ENCODE results near the gene DHDH. TPM values are rescaled to one million over a fixed set of nuclear protein-coding genes. Genes with fewer than 3 reads are reported as not detected.

Gene DHDH
- total RNA-seq, 1 donor = not detected

GRCh38 chr19:48994035-48994386, 60.5 kb downstream of the DHDH start:
- TF ChIP-seq CTCF (IDR thresholded peaks at IDR 0.05; ENCODE audit: insufficient read depth, low read length) = no peak
- no peak for DNase-seq (ENCODE audit: low read depth)
- H3K4me3 ChIP-seq (ENCODE audit: low read depth, low read length) = peak overlapping the region; percentile 96

Small RNAs within 50 kb of the gene (small RNA-seq; reads per million reads assigned to genes)
- not detected for gene AC026803.1

Other genes starting within 250 kb of the DHDH start
- gene FUT2, start 237.7 kb upstream of the DHDH start, total RNA-seq (ENCODE audit: low replicate concordance) = not detected in 2 replicates
- 2.5 and 8.0 TPM in 2 replicates for gene MAMSTR, start 214.0 kb upstream of the DHDH start, total RNA-seq (ENCODE audit: low replicate concordance)
- gene RASIP1, start 193.1 kb upstream of the DHDH start, total RNA-seq (ENCODE audit: low replicate concordance) = 0.16 and 0.45 TPM in 2 replicates
- gene IZUMO1, start 186.8 kb upstream of the DHDH start, total RNA-seq (ENCODE audit: low replicate concordance) = not detected in 2 replicates
- under 0.01 TPM in 1 of 2 replicates, not detected in the other for gene FUT1, start 181.1 kb upstream of the DHDH start, total RNA-seq (ENCODE audit: low replicate concordance)
- gene FGF21, start 178.2 kb upstream of the DHDH start, total RNA-seq (ENCODE audit: low replicate concordance) = not detected in 2 replicates
- 9.6 and 30.4 TPM in 2 replicates for gene BCAT2, start 122.7 kb upstream of the DHDH start, total RNA-seq (ENCODE audit: low replicate concordance)
- 3.6 and 25.5 TPM in 2 replicates for gene HSD17B14, start 97.2 kb upstream of the DHDH start, total RNA-seq (ENCODE audit: low replicate concordance)
- gene PLEKHA4, start 65.1 kb upstream of the DHDH start, total RNA-seq (ENCODE audit: low replicate concordance) = 28.9 and 44.0 TPM in 2 replicates
- 45.8 and 53.6 TPM in 2 replicates for gene PPP1R15A, start 61.3 kb upstream of the DHDH start, total RNA-seq (ENCODE audit: low replicate concordance)
- 0.54 TPM in 1 of 2 replicates, not detected in the other for gene TULP2, start 35.0 kb upstream of the DHDH start, total RNA-seq (ENCODE audit: low replicate concordance)
- gene NUCB1, start 33.4 kb upstream of the DHDH start, total RNA-seq (ENCODE audit: low replicate concordance) = 267 and 932 TPM in 2 replicates
- gene BAX, start 21.2 kb downstream of the DHDH start, total RNA-seq (ENCODE audit: low replicate concordance) = 15.5 and 45.8 TPM in 2 replicates
- 5,494 and 8,302 TPM in 2 replicates for gene FTL, start 31.6 kb downstream of the DHDH start, total RNA-seq (ENCODE audit: low replicate concordance)
- gene GYS1, start 59.6 kb downstream of the DHDH start, total RNA-seq (ENCODE audit: low replicate concordance) = 5.5 and 38.6 TPM in 2 replicates
- gene RUVBL2, start 60.2 kb downstream of the DHDH start, total RNA-seq (ENCODE audit: low replicate concordance) = 16.3 and 119 TPM in 2 replicates
- not detected in 2 replicates for gene LHB, start 83.4 kb downstream of the DHDH start, total RNA-seq (ENCODE audit: low replicate concordance)
- not detected in 2 replicates for gene CGB3, start 90.6 kb downstream of the DHDH start, total RNA-seq (ENCODE audit: low replicate concordance)
- gene CGB2, start 98.2 kb downstream of the DHDH start, total RNA-seq (ENCODE audit: low replicate concordance) = not detected in 2 replicates
- gene CGB1, start 103.2 kb downstream of the DHDH start, total RNA-seq (ENCODE audit: low replicate concordance) = not detected in 2 replicates
- not detected in 2 replicates for gene CGB5, start 110.1 kb downstream of the DHDH start, total RNA-seq (ENCODE audit: low replicate concordance)
- not detected in 2 replicates for gene CGB8, start 115.4 kb downstream of the DHDH start, total RNA-seq (ENCODE audit: low replicate concordance)
- 0.09 TPM in 1 of 2 replicates, not detected in the other for gene CGB7, start 124.0 kb downstream of the DHDH start, total RNA-seq (ENCODE audit: low replicate concordance)
- gene NTF4, start 131.1 kb downstream of the DHDH start, total RNA-seq (ENCODE audit: low replicate concordance) = not detected in 2 replicates
- not detected in 2 replicates for gene KCNA7, start 139.0 kb downstream of the DHDH start, total RNA-seq (ENCODE audit: low replicate concordance)
- 111 and 129 TPM in 2 replicates for gene SNRNP70, start 151.8 kb downstream of the DHDH start, total RNA-seq (ENCODE audit: low replicate concordance)
- 2.2 and 3.7 TPM in 2 replicates for gene LIN7B, start 180.7 kb downstream of the DHDH start, total RNA-seq (ENCODE audit: low replicate concordance)
- 0.41 and 0.54 TPM in 2 replicates for gene C19orf73, start 185.4 kb downstream of the DHDH start, total RNA-seq (ENCODE audit: low replicate concordance)
- 0.99 and 2.4 TPM in 2 replicates for gene PPFIA3, start 185.8 kb downstream of the DHDH start, total RNA-seq (ENCODE audit: low replicate concordance)
- gene HRC, start 221.7 kb downstream of the DHDH start, total RNA-seq (ENCODE audit: low replicate concordance) = not detected in 2 replicates
- gene TRPM4, start 224.1 kb downstream of the DHDH start, total RNA-seq (ENCODE audit: low replicate concordance) = 14.0 and 15.0 TPM in 2 replicates

Data from fibroblast of the aortic adventitia (primary cell).